ENCODE data around the gene DYSF.

GRCh38 chr2:71496156-71496770 is 42.9 kb downstream of the DYSF start:
- TF ChIP-seq CTCF (conservative IDR thresholded peaks at IDR 0.05; ENCODE audit: low read length) (no peak), EZH2phosphoT487 (IDR thresholded peaks at IDR 0.05; ENCODE audit: borderline replicate concordance, low read depth, low read length) (no peak)
